HCT116 (cell line): ENCODE results near the gene LMO7.

ENCODE experiments used
- CBX3 ChIP-seq: IDR thresholded peaks from 2 replicates; pipeline ENCODE4 v1.6.1; 2012; ENCODE audit warnings: low read depth
- CEBPB ChIP-seq: IDR thresholded peaks from 2 replicates; pipeline ENCODE4 v1.6.1; 2012; ENCODE audit warnings: low read depth
- EZH2 ChIP-seq: fragments of 200-600 bp; sonication (generic); IDR thresholded peaks from 2 replicates; pipeline ENCODE4 v1.6.1; 2017; ENCODE audit warnings: antibody characterized with exemption, mixed run types
- EZH2phosphoT487 ChIP-seq: fragments of 200-600 bp; IDR thresholded peaks from 2 replicates; pipeline ENCODE4 v1.6.1; 2018; ENCODE audit warnings: antibody characterized with exemption, borderline replicate concordance
- POLR2A ChIP-seq: IDR thresholded peaks from 2 replicates; pipeline ENCODE4 v1.7.0; 2011; ENCODE audit warnings: borderline replicate concordance; ENCODE audit not compliant: insufficient read depth, insufficient read length; ENCODE audit errors: extremely low read depth
- POLR2AphosphoS5 ChIP-seq: IDR thresholded peaks from 2 replicates; pipeline ENCODE4 v1.6.1; 2011; ENCODE audit warnings: mild to moderate bottlenecking, low read depth, low read length, moderate library complexity
- SP1 ChIP-seq: IDR thresholded peaks from 2 replicates; pipeline ENCODE4 v1.6.1; 2012; ENCODE audit warnings: low read depth
- TCF7L2 ChIP-seq: IDR thresholded peaks from 2 replicates; pipeline ENCODE4 v1.7.0; 2011; ENCODE audit warnings: borderline replicate concordance, inconsistent platforms; ENCODE audit not compliant: insufficient read depth, insufficient read length; ENCODE audit errors: extremely low read depth
- YY1 ChIP-seq: IDR thresholded peaks from 2 replicates; pipeline ENCODE4 v1.6.1; 2011; ENCODE audit warnings: low read length, low read depth, moderate library complexity, mild to moderate bottlenecking; ENCODE audit not compliant: insufficient replicate concordance; ENCODE audit errors: extremely low read depth
- TF ChIP-seq, protein P1 (sequence below), 3 experiments: fragments of 200-600 bp in 1 of 3; sonication (generic) in 1 of 3; IDR thresholded peaks in 2 of 3; conservative IDR thresholded peaks in 1 of 3; 2 replicates each; pipeline ENCODE4 v1.5.1; 2012 to 2017; ENCODE audit warnings: low read depth in 2 of 3, low read length in 2 of 3, antibody characterized with exemption in 1 of 3, borderline replicate concordance in 1 of 3, control low read depth in 1 of 3, mild to moderate bottlenecking in 1 of 3, mixed read lengths in 1 of 3, mixed run types in 1 of 3, moderate library complexity in 1 of 3; ENCODE audit not compliant: insufficient read depth in 1 of 3
- TF ChIP-seq, protein P2 (sequence below): IDR thresholded peaks from 2 replicates; pipeline ENCODE4 v1.6.1; 2012
- TF ChIP-seq, protein P3 (sequence below): IDR thresholded peaks from 2 replicates; pipeline ENCODE4 v1.6.1; 2012; ENCODE audit warnings: low read depth

DNA sequence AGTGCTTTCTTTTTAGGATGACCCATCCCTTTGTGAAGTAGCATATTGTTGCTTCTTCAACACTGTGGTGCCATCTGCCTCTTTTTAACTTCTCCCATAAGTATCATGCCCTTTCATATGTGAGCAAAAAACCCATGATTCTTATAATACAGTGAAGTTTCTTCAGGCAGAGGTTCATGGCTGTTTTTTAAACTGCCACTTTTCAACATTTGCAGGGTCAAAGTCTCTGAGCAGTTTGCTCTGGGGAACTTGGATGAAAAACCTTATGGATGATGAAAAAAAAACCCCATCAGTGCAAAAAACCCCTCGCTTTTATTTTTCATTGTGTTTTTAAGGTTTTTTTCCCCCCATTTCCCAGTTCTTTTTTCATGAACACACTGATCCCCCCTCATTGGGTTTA lies 158.5 kb downstream of the LMO7 start:
- TF ChIP-seq, protein P1, sequence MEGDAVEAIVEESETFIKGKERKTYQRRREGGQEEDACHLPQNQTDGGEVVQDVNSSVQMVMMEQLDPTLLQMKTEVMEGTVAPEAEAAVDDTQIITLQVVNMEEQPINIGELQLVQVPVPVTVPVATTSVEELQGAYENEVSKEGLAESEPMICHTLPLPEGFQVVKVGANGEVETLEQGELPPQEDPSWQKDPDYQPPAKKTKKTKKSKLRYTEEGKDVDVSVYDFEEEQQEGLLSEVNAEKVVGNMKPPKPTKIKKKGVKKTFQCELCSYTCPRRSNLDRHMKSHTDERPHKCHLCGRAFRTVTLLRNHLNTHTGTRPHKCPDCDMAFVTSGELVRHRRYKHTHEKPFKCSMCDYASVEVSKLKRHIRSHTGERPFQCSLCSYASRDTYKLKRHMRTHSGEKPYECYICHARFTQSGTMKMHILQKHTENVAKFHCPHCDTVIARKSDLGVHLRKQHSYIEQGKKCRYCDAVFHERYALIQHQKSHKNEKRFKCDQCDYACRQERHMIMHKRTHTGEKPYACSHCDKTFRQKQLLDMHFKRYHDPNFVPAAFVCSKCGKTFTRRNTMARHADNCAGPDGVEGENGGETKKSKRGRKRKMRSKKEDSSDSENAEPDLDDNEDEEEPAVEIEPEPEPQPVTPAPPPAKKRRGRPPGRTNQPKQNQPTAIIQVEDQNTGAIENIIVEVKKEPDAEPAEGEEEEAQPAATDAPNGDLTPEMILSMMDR (IDR thresholded peaks at IDR 0.05 in 2 of 3, conservative IDR thresholded peaks at IDR 0.05 in 1 of 3; ENCODE audit: borderline replicate concordance in 1 of 3, insufficient read depth in 1 of 3, low read depth in 2 of 3, low read length in 2 of 3), result no peak
- no peak for TF ChIP-seq YY1
- no peak for TF ChIP-seq POLR2AphosphoS5
- no peak for TF ChIP-seq EZH2
- TF ChIP-seq, protein P2, sequence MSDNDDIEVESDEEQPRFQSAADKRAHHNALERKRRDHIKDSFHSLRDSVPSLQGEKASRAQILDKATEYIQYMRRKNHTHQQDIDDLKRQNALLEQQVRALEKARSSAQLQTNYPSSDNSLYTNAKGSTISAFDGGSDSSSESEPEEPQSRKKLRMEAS, result no peak
- TF ChIP-seq TCF7L2, result no peak
- TF ChIP-seq SP1, result no peak
- TF ChIP-seq, protein P3, sequence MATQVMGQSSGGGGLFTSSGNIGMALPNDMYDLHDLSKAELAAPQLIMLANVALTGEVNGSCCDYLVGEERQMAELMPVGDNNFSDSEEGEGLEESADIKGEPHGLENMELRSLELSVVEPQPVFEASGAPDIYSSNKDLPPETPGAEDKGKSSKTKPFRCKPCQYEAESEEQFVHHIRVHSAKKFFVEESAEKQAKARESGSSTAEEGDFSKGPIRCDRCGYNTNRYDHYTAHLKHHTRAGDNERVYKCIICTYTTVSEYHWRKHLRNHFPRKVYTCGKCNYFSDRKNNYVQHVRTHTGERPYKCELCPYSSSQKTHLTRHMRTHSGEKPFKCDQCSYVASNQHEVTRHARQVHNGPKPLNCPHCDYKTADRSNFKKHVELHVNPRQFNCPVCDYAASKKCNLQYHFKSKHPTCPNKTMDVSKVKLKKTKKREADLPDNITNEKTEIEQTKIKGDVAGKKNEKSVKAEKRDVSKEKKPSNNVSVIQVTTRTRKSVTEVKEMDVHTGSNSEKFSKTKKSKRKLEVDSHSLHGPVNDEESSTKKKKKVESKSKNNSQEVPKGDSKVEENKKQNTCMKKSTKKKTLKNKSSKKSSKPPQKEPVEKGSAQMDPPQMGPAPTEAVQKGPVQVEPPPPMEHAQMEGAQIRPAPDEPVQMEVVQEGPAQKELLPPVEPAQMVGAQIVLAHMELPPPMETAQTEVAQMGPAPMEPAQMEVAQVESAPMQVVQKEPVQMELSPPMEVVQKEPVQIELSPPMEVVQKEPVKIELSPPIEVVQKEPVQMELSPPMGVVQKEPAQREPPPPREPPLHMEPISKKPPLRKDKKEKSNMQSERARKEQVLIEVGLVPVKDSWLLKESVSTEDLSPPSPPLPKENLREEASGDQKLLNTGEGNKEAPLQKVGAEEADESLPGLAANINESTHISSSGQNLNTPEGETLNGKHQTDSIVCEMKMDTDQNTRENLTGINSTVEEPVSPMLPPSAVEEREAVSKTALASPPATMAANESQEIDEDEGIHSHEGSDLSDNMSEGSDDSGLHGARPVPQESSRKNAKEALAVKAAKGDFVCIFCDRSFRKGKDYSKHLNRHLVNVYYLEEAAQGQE, result no peak
- TF ChIP-seq CBX3, result no peak
- no peak for TF ChIP-seq POLR2A
- TF ChIP-seq EZH2phosphoT487, result no peak
- no peak for TF ChIP-seq CEBPB
